Stimulated activated naive CD4-positive, alpha-beta T cell treated with Interleukin-2 at 50 U/mL for 16 hours (primary cell): ENCODE results near the gene RHBDF1.
A peak's percentile ranks its signal among the peaks of the same experiment; 100 is the strongest.

Experiments used
- DNase-seq: peaks from one replicate; lab custom pipeline; 2025; lab: John Stamatoyannopoulos, UW

Gene RHBDF1

DNA sequence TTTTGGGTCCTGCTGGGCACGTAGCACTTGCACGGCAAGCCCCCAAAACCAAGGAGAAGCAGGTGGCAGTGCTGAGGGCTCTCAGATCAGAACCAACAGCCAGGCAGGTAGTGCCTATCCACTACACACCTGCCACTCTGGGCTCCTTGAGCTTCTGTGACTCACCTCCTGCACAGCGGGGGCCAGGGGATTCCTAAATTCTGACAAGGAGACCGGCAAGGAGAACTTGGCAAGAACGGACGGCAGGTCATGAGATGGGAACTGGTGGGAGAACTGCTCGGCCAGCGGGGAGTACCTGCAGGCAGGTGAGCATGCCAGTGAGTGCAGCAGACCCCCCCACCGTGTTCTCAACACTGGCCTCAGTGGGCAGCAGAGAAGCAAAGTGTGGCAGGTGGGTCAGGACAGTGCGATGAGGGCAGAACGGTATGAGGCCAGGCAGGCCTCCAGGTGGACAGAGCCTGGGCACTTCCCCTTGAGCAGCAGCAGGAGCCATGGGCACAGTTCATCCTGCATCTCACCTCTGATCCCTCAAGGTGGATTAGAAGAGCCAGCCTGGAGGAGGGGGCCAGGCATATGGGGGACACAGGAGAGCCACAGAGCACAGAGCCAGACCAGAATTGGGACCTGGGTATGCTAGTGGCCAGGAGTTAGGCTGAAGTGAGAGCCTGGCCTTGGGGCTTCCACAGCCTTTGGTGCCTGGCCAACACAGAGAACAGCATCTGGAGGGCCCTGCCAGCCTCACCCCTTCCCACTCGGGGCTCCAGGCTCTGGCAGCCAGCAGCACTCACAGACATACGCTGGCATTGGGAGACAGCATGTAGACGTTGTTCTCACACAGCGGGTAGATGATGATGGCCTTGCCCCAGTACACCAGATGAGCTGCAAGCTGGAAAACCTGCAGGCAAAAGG, 20.3 kb upstream of the RHBDF1 start:
- DNase-seq = no peak

DNA sequence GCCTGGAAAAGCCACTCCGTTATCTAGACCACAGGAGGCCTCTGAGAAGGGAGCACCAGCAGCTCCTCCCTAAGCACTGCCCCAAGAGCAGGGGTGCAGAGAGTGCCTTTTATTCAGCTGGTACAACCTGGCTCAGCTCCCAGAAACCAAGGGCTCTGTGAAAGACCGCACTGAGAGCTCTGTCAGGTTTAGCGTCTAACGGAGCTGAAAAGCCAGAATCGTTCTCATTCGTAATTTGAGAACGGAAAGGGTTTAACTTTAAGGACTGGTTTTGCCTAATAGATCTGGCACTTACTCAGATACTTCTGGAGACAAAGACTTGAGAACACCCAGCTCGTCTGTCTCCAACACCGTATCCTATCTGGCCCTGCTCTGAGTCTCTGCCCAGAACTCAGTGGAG, 19.1 kb upstream of the RHBDF1 start:
- DNase-seq = no peak

DNA sequence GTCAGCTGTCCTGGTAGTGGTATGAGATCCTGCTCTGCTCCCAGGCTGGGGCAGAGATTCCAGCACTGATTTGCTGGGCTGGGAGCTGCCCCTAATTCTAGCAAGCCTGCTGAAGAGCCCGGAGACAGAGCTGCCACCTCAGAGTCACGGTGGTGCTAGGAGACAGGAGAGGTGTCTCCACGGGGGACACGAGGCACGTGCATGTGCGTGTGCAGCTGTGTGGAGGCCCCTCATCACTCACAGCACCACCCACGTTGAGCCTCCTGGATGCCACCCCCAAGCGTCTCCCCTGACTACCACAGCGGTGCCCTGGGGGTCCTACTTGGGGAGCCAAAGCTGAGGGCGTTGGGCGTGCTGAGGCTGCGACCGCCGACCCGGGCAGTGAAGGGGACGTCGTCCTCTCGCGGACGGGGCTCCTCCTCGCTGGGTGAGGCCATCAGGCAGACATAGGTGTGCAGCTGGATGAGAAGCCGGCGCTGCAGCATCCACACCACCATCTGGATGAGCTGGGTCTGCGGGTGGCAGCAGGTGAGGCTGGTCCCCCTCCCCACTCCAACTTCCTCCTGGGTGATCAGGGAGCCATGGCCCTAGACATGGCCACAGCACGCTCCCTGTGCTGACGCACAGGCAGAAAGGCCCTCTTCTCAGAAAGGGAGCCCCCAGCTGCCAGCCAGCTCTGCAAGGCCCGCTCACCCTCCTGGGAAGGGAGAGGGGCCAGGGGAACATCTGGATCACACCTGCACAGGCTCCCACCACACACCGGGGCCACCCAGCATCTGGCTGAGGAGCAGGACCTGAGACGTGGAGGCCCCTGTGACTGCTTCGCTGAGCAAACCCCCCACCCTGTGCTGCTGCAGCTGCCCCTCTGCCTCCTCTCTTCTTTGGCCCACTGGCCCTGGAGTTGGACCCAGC, 17.2 kb upstream of the RHBDF1 start:
- no peak for DNase-seq

DNA sequence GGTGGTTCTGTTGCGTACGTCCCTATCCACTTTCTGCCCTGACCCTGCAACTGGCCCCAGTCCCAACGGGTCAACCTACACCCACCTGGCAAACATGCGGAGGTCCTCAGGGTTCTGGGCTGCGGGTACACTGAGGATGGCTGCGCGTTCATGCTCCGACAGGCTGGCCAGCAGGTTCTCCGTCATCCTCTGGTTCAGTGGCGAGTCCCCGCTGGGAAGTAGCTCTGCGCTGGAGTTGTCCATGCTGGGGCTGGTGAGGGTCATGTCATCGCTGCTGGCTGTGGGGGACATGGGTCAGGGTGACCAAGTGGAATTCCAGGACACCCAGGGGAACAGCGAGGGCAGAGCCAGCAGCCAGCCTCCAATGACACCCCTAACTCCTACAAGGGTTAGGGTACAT, 16.2 kb upstream of the RHBDF1 start:
- no peak for DNase-seq

DNA sequence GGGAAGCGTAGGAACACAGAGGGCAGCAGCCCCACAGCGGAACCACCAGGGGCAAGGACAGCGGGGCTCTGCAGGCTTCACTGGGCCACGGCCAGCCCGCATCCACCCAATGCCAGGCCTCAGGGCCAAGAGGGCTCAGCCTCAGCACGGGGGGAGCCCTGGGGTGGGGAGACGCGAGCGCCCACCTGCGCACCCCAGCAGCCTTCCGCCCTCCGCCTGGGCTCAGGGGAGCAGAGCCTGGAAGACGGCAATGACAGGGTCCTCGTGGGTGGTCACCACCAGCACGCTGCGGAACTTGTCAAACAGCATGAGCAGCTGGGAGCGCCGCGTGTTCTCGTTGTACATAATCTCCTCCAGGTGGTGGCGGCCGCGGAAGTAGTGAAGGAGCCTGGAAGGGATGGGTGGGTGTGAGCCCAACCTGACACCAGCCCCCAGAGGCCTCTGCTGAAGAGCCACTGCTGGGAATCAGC, 14.1 kb upstream of the RHBDF1 start:
- no peak for DNase-seq

DNA sequence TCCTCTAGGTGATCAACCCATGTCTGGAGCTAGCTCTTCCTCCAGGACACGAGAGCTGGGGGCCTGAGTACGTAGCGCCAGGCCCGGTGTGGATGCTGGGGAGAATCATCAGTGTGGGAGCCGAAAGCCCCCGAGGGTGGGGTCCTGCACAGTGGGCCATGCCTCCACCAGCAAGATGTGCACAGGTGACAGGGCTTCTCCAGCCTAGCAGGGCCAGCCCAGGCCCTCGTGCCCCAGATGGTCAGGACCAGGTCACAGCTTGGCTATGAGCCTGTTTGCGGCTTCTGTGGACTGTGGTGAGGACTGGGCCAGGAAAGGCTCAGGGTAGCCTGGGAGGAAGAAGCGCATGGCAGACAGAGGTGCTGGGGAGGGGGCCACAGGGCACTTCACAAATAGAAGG, 13.4 kb upstream of the RHBDF1 start:
- no peak for DNase-seq

DNA sequence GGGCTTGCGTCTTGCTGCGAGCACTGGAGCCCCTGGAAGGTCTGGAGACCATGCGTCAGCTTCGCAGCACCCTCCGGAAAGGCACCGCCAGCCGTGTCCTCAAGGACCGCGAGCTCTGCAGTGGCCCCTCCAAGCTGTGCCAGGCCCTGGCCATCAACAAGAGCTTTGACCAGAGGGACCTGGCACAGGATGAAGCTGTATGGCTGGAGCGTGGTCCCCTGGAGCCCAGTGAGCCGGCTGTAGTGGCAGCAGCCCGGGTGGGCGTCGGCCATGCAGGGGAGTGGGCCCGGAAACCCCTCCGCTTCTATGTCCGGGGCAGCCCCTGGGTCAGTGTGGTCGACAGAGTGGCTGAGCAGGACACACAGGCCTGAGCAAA, 13.0 kb upstream of the RHBDF1 start:
- no peak for DNase-seq

DNA sequence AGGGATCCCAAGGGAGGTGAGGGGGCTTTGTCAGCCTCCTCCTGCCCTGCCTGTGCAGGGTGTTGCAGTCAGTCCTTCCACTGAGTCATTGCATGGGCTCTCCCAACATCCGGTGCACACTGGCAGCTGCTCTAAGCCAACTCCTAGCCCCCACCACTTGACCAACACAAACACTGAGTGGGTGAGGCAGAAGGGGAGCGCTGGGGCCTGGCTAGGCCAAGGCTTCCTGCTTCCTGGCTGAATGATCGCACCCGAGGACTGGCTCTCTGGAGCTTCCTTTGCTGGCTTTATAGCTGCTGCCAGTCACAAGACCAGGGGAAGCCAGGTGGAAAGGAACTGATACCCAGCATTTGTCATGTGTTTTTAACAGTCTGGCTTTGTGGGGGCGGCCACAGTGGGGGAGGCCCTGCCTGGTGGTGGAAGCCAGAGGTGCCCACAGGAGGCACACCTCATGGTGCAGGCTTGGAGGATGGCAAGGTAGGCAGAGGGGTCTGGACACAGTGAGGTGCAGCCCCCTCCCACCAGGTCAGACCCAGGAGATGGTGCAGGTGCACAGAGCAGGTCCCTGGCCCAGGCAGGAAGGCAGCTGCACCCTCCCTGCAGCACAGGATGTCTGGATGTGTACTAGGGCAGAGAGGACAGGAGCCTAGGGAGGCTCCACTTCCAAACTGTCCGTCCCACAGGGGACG, 12.4 kb upstream of the RHBDF1 start:
- peak; percentile 57 for DNase-seq

DNA sequence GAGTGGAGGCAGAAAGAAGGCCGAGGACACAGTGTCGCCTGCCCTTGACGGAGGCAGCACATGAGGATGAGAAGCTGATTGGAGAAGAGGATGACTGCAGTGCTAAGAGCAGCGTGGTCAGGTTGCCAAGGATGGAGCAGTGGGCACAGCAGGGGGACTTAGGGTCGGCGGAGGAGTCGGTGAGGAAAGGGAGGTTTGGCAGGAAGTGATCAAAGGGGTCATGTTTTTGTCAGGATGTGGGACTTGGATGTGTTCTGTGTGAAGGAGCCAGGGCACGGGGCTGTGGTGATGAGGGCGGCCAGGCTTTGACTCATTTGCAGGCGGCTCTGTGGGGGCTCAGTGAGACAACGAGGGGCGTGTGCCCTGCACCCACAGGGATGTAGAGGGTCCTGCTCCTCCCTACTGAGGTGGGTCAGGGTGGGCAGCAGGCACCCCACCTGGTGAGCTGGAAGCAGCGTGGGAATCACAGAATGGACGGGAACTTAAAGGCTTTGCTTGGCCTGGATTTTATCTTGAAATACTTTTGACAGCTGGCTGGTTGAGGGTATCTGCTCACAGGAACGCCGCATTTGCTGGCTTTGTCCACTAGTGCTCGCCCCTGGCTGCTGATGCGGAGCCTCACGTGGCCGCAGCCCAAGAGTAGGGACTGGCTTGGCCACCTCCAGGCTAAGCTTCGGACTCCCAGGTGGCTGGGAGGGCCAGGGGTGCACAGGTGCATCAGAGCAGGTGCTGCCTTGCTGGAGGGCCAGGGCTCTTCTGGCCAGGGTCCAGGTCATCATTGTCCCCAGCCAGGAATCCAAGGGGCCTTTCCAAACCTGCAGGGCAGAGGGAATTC, 11.6 kb upstream of the RHBDF1 start:
- DNase-seq = no peak

DNA sequence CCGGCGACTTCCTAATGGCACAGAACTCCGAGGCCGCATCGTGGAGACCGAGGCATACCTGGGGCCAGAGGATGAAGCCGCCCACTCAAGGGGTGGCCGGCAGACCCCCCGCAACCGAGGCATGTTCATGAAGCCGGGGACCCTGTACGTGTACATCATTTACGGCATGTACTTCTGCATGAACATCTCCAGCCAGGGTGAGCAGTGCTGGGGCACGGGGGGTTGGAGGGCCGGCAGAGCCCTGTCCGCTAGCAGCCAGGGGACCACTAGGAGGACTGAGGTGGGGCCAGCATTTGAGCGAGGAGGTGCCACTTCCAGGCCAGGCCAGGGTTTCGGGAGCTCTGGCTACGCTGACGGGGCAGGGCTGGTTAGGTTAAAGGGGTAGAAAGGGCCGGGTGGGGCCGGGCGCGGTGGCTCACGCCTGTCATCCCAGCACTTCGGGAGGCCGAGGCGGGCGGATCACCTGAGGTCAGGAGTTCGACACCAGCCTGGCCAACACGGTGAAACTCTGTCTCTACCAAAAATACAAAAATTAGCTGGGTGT, 10.7 kb upstream of the RHBDF1 start:
- no peak for DNase-seq

DNA sequence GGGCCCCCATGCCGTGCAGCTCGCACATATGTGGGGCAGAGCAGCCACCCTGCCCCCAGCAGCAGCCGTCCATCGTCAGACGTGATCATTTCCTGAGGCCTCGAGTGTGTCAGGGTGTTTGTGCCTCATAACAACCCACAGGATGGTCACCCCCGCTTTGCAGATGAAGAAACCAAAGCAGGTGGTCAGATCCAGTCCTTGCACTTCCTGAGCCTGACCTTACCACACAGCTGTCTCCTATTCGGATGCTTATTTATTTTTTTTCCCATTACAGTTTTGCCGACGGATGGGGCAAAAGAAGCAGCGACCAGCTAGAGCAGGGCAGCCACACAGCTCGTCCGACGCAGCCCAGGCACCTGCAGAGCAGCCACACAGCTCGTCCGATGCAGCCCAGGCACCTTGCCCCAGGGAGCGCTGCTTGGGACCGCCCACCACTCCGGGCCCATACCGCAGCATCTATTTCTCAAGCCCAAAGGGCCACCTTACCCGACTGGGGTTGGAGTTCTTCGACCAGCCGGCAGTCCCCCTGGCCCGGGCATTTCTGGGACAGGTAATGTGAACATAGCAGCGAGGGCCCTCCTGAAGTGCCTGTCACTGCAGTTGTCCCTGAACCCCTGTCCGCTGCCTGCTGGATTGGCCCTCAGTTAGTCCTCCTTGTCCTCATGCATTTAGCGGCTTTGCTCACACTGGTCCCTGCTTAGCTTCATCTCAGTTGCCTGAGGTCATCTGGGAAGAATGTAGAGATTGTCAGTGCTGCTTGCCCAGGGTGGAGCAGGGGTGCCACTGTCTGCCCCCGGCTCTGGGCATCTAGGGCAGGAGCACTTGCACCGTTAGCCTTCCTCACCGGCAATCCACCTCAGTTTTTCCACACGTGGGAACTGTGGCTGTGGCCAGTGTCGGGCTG, 7.0 kb upstream of the RHBDF1 start:
- no peak for DNase-seq

DNA sequence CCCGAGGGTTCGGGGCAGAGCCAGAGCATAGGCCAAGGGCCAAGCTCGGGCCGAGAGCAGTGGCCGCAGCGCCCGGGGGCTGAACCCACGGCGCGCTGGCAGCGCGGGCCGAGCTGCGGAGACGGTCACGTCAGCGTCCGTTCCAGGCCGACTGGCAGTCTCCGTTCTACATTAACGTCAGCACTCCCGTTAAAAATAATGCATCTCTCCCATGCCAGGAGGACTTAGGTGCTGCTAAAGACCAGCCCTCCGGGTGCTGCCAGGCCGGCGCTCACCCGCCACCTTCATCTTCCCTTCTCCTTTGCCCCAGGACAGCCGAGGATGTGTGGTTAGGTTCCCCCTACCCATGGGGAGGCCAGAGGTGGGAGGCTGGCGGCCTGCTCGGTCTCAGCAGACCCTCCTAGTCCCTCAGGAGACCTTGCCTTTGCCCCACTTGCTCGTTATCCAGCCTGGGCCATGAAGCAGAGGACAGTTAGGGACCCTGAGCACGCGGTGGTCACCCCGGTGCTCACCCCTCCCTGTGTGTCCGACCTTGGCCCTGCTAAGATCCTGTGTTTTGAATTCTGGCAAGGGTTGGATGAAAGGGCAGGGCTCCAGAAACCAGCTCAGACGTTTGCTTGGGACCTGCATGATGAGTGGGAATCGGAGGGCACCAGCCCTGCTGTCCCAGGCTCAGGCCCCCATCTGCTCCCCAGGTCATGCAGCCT, 6.2 kb upstream of the RHBDF1 start:
- DNase-seq = no peak

DNA sequence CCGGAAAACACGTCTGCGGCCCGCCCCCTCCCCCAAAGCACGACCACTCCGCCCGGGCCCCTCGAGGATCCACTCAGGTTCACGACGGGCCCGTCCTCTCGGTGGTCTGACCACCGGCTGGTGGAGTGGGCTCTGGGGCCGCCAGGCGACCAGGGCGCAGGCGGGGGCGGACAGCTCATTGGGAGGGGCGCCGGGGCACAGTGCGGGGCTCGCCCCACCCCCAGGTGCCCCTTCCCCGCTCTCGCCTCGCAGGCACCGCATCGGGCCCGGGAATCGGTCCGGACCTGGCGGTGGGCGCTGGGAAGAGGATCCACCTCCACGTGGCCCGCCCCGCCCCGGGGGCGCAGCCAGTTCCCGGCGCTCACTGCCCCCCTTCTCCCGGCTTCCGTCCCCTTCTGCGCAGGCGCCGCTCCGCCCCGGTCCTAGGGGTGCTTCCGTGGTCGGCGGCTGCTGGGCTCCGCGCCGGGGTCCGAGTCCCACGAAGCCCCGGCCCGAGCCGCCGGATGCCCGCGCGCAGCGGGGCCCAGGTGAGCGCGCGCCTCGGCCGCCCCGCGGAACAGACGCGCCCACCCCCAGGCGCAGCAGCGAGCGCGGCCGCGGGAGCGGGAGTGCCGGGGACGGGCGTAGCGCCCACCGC, 5.5 kb upstream of the RHBDF1 start, which contains the start of gene MPG:
Gene MPG (plus strand): TSS at position 419 of the 637 bp plus-strand sequence. CDS start 85 bp downstream, at position 504.
- DNase-seq = peak; percentile 74

DNA sequence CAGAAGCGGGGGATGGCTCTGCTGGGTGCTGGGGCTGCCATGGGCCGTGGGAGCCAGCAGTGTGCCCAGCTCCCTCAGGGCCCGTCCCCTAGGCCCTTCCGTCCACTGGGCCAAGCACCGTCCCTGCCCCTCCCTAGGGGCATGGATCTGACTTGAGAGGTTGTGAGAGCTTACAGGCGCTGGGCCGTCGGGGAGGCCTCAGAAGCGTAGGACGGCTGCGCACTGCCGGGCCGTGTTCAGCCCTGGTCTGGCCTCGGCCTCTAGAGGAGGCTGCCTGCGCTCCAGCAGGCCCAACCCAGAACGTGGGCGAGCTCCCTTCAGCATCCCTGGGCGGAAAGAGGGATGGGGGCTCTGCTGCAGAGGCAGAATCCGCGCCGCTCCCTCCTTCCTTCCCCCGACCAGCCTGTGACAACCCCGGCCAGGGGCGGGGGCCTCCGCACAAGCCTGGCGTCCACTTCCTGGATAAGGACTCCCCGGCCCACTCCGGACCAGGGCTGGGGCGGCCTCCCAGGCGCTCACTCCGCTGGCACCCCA, 4.9 kb upstream of the RHBDF1 start:
- DNase-seq = peak; percentile 22

DNA sequence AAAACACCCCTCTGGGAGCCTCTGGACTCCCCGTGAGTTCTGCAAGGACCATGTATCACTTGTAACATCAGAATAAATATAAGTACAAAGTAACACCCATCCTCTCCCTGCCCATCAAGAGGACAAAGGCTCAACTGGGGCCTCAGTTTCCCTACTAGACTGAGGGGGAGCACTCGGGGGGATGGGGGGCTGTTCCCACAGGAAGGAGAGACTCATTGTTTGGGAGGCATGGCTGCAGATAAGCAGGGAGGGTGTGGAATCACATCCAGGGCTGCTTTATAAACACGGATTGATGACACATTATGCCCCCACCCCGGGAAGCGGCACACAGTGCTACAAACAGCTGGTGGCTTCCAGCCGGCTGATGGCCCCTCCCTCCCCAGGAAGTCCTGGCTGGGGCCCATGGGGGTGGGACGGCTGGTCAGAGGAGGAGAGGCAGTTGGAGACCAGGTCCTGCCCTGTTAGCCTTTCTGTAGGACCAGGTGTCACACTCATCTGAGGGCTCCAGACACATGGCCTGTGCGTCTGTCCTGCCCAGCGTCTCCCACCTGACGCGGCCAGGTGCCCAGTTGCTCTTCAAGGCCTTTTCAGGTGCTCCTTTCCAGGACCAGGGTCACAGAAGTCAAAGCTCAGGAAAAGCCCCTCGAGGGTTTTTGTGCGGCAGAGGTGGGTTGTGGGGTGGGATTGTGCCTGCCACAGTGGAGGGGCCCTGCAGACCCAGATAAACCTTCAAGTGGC, 4.3 kb upstream of the RHBDF1 start:
- no peak for DNase-seq

DNA sequence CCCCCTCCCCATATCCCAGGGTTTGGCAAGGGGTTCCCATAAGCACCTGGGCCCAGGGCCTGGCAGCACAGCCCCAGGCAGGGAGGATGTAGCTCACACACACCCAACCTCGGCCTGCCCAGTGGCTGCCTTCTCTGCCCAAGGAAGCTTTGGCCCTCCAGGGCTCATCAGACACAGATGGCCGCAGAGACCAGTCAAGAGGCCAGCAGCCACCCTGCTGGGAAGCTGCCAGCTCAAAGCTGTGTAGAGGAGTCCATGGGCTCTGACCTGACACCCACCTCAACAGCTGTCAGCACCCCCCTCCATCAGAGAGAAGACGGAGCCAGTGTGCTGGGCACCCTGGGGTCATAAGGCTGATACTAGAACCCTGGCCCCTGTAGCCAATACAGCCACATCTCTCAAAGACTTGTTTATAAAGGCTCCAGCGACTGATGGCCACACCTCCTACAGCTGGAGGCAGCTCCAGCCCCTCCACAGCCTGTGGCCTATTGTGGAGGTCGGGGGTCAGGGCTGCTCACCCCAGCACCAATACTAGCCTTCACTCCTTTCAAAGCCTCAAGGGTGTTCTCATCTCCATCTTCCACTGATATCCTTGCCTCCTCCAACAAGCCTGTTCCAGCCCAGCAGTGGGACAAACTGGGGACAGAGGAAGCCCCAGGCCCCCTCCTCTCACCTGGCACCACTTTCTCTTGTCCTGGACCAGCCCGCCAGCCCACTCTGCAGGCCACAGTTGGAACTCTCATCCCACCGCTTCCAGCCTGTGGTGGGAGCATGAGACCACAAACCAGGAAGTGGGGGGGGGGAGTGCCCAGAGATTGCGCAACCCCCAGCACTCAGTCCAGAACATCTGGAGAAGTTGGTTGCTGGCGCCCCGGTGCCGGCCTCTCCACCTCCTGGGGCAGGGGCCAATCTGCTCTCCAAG, 3.4 kb upstream of the RHBDF1 start:
- DNase-seq = no peak
